Osteoblast (primary cell): Measurements from ENCODE around the gene IGFBP4. TPM values are rescaled to one million over a fixed set of nuclear protein-coding genes. Genes with fewer than 3 reads are reported as not detected.

ENCODE experiments used
- DNase-seq: peaks from one replicate; pipeline ENCODE4 v3.0.0; 2011; ENCODE audit warnings: low spot score, mixed read lengths; ENCODE audit not compliant: insufficient read length; ENCODE audit errors: missing footprints
- H2AFZ ChIP-seq: 2 replicates; pipeline ENCODE4 v1.6.0; 2011; ENCODE audit warnings: mild to moderate bottlenecking, low read length
- H3K27ac ChIP-seq: 2 replicates; pipeline ENCODE4 v1.5.1; 2011; ENCODE audit warnings: mild to moderate bottlenecking, low read depth, low read length, moderate library complexity
- H3K27me3 ChIP-seq: 2 replicates; pipeline ENCODE4 v1.6.0; 2012; ENCODE audit warnings: mild to moderate bottlenecking, control low read depth, inconsistent platforms, low read length, moderate library complexity; ENCODE audit not compliant: insufficient read depth
- H3K36me3 ChIP-seq: 2 replicates; pipeline ENCODE4 v1.5.1; 2011; ENCODE audit warnings: mild to moderate bottlenecking, low read length, control low read depth, moderate library complexity; ENCODE audit not compliant: insufficient read depth
- H3K4me1 ChIP-seq: 2 replicates; pipeline ENCODE4 v1.5.1; 2011; ENCODE audit warnings: mild to moderate bottlenecking, low read length, control low read depth, moderate library complexity; ENCODE audit not compliant: insufficient read depth
- H3K4me2 ChIP-seq: 2 replicates; pipeline ENCODE4 v1.6.0; 2011; ENCODE audit warnings: mild to moderate bottlenecking, low read length; ENCODE audit not compliant: insufficient read depth
- H3K4me3 ChIP-seq: fragments of 200-600 bp; sonication (generic); 3 replicates; pipeline ENCODE4 v1.5.1; 2012; ENCODE audit warnings: mild to moderate bottlenecking, low read length, inconsistent platforms; ENCODE audit not compliant: insufficient read depth
- H3K79me2 ChIP-seq: 2 replicates; pipeline ENCODE4 v1.6.0; 2012; ENCODE audit warnings: mild to moderate bottlenecking, low read length, control low read depth, inconsistent platforms; ENCODE audit not compliant: insufficient read depth
- H3K9me3 ChIP-seq: 2 replicates; pipeline ENCODE4 v1.5.1; 2011; ENCODE audit warnings: low read depth, low read length, control low read depth
- H4K20me1 ChIP-seq: 2 replicates; pipeline ENCODE4 v1.6.0; 2012; ENCODE audit warnings: mild to moderate bottlenecking, low read length, control low read depth; ENCODE audit not compliant: insufficient read depth
- CTCF ChIP-seq: IDR thresholded peaks from 2 replicates; pipeline ENCODE4 v1.5.1; 2011; ENCODE audit warnings: mild to moderate bottlenecking, low read depth, low read length, moderate library complexity; ENCODE audit errors: extremely low read depth
- total RNA-seq: library from RNA; depleted of rRNA; stranded (reverse); fragments of >200 nt; gene quantifications from 2 replicates; pipeline ENCODE4 v1.2.3, GENCODE V29; 2012

Gene IGFBP4
- total RNA-seq, 1 donor, result 666 TPM

GRCh38 chr17:40485851-40486521, 42.7 kb downstream of the IGFBP4 start:
- no peak for TF ChIP-seq CTCF
- no peaks in the 10 kb centered on the region for H4K20me1 ChIP-seq
- peaks cover 48% of the 10 kb centered on the region for H3K4me1 ChIP-seq
- peak; percentile 97 for DNase-seq
- no peaks in the 10 kb centered on the region for H3K27me3 ChIP-seq
- H3K27ac ChIP-seq, result peak overlapping the region; percentile 97
- H3K4me2 ChIP-seq, result peak overlapping the region; percentile 66
- H3K4me3 ChIP-seq, result peak overlapping the region; percentile 34
- no peaks in the 10 kb centered on the region for H3K36me3 ChIP-seq
- H2AFZ ChIP-seq, result no peak overlapping the region
- H3K9me3 ChIP-seq, result no peaks in the 10 kb centered on the region
- no peaks in the 10 kb centered on the region for H3K79me2 ChIP-seq

GRCh38 chr17:40486522-40487370, 43.5 kb downstream of the IGFBP4 start:
- H3K27ac ChIP-seq, result peak overlapping the region; percentile 97
- H3K4me1 ChIP-seq, result peaks cover 51% of the 10 kb centered on the region
- no peaks in the 10 kb centered on the region for H3K79me2 ChIP-seq
- no peak overlapping the region for H3K4me3 ChIP-seq
- no peaks in the 10 kb centered on the region for H4K20me1 ChIP-seq
- no peak for TF ChIP-seq CTCF
- DNase-seq, result peak; percentile 85
- no peak overlapping the region for H2AFZ ChIP-seq
- H3K27me3 ChIP-seq, result no peaks in the 10 kb centered on the region
- H3K4me2 ChIP-seq, result peak overlapping the region; percentile 66
- no peaks in the 10 kb centered on the region for H3K36me3 ChIP-seq
- H3K9me3 ChIP-seq, result no peaks in the 10 kb centered on the region

- peak overlapping the region; percentile 97 for H3K27ac ChIP-seq
- no peak overlapping the region for H2AFZ ChIP-seq
- no peaks in the 10 kb centered on the region for H3K36me3 ChIP-seq
- no peak overlapping the region for H3K4me2 ChIP-seq
- DNase-seq, result no peak
- TF ChIP-seq CTCF, result no peak
- no peak overlapping the region for H3K4me3 ChIP-seq
- no peaks in the 10 kb centered on the region for H3K27me3 ChIP-seq
- no peaks in the 10 kb centered on the region for H3K79me2 ChIP-seq
- peaks cover 51% of the 10 kb centered on the region for H3K4me1 ChIP-seq
- H3K9me3 ChIP-seq, result no peaks in the 10 kb centered on the region
- no peaks in the 10 kb centered on the region for H4K20me1 ChIP-seq
These were observed 44.2 kb downstream of the IGFBP4 start for GRCh38 chr17:40487371-40488020.
